Peyer's patch (tissue), 4 donors: ENCODE results near the gene SPART. TPM values are rescaled to one million over a fixed set of nuclear protein-coding genes. Genes with fewer than 3 reads are reported as not detected.

Experiments used
- DNase-seq, 3 donors: peaks; one replicate each; pipeline ENCODE4 v3.0.0-alpha.2; 2017 to 2019
- H3K27ac ChIP-seq, 4 donors: fragments of 200-600 bp; sonication (generic); one replicate each; pipeline ENCODE4 v1.5.1; 2016 to 2019
- H3K27me3 ChIP-seq, 2 donors: fragments of 200-600 bp; sonication (generic); one replicate each; pipeline ENCODE4 v1.5.1; 2019
- H3K36me3 ChIP-seq, 3 donors: fragments of 200-600 bp; sonication (generic); one replicate each; pipeline ENCODE4 v1.5.1; 2016 to 2019
- H3K4me1 ChIP-seq, 4 donors: fragments of 200-600 bp; sonication (generic); one replicate each; pipeline ENCODE4 v1.5.1; 2016 to 2019
- H3K4me3 ChIP-seq, 4 donors: fragments of 200-600 bp; sonication (generic); 1 replicate in 3 of 4; 2 replicates in 1 of 4; pipeline ENCODE4 v1.5.1; 2016 to 2019; ENCODE audit warnings: mild to moderate bottlenecking in 1 of 4
- H3K9me3 ChIP-seq, 4 donors: fragments of 200-600 bp; sonication (generic); one replicate each; pipeline ENCODE4 v1.5.1; 2016 to 2019; ENCODE audit warnings: mild to moderate bottlenecking in 1 of 4
- CTCF ChIP-seq, 6 experiments: fragments of 450-650 bp in 4 of 6; fragments of 200-600 bp in 2 of 6; sonication (generic) in 1 of 6; IDR thresholded peaks; one replicate each; pipeline ENCODE4 v1.5.1; 2017 to 2019; ENCODE audit warnings: antibody characterized with exemption in 6 of 6, mild to moderate bottlenecking in 3 of 6, moderate library complexity in 1 of 6
- POLR2A ChIP-seq, 2 donors: fragments of 450-650 bp; IDR thresholded peaks; one replicate each; pipeline ENCODE4 v1.5.1; 2017; ENCODE audit warnings: antibody characterized with exemption in 2 of 2, mild to moderate bottlenecking in 2 of 2, moderate library complexity in 2 of 2
- total RNA-seq, 4 donors: library from RNA; depleted of rRNA; stranded (reverse); fragments of >200 nt; gene quantifications; one replicate each; pipeline ENCODE4 v1.1.0, GENCODE V29; 2016

SPART gene
- total RNA-seq, 4 donors from 2014 or later = 6.8 to 34.7 (median 14.5) TPM

GRCh38 chr13:36344173-36344572, 2.0 kb downstream of the SPART start:
- Histone ChIP-seq H3K4me3 (no peak overlapping the region), H3K36me3 (no peaks in the 10 kb centered on the region), H3K27me3 (no peaks in the 10 kb centered on the region), H3K27ac (no peak overlapping the region), H3K9me3 (no peaks in the 10 kb centered on the region), H3K4me1 (peaks cover 0 to 5% (median 2%) of the 10 kb centered on the region in 4 donors)
- TF ChIP-seq POLR2A (IDR thresholded peaks at IDR 0.05) = no peak
- no peak for DNase-seq

GRCh38 chr13:36343766-36344165, 2.4 kb downstream of the SPART start:
- DNase-seq = no peak
- Histone ChIP-seq H3K36me3 (no peaks in the 10 kb centered on the region), H3K9me3 (no peaks in the 10 kb centered on the region), H3K4me1 (peaks cover 0 to 5% (median 2%) of the 10 kb centered on the region in 4 donors), H3K4me3 (no peak overlapping the region), H3K27me3 (no peaks in the 10 kb centered on the region), H3K27ac (no peak overlapping the region)
- TF ChIP-seq POLR2A (IDR thresholded peaks at IDR 0.05) (no peak), CTCF (IDR thresholded peaks at IDR 0.05) (no peak)

- H3K9me3 ChIP-seq = no peaks in the 10 kb centered on the region
- TF ChIP-seq POLR2A (IDR thresholded peaks at IDR 0.05) = no peak
- TF ChIP-seq CTCF (IDR thresholded peaks at IDR 0.05) = no peak
- no peak overlapping the region for H3K27ac ChIP-seq
- peaks cover 0 to 5% (median 2%) of the 10 kb centered on the region in 4 donors for H3K4me1 ChIP-seq
- no peaks in the 10 kb centered on the region for H3K27me3 ChIP-seq
- H3K36me3 ChIP-seq = no peaks in the 10 kb centered on the region
- no peak overlapping the region for H3K4me3 ChIP-seq
- no peak for DNase-seq
Measured at GRCh38 chr13:36342715-36343114, 3.5 kb downstream of the SPART start.

- Histone ChIP-seq H3K36me3 (no peaks in the 10 kb centered on the region), H3K9me3 (no peaks in the 10 kb centered on the region), H3K4me1 (peaks cover 0 to 5% (median 2%) of the 10 kb centered on the region in 4 donors), H3K27me3 (no peaks in the 10 kb centered on the region), H3K27ac (no peak overlapping the region), H3K4me3 (no peak overlapping the region)
- DNase-seq = no peak
- TF ChIP-seq POLR2A (IDR thresholded peaks at IDR 0.05) (no peak), CTCF (IDR thresholded peaks at IDR 0.05) (no peak)
Measured at GRCh38 chr13:36341718-36342117, 4.5 kb downstream of the SPART start.

- H3K36me3 ChIP-seq = no peaks in the 10 kb centered on the region
- peaks cover 0 to 5% (median 2%) of the 10 kb centered on the region in 4 donors for H3K4me1 ChIP-seq
- H3K27me3 ChIP-seq = no peaks in the 10 kb centered on the region
- TF ChIP-seq CTCF (IDR thresholded peaks at IDR 0.05) (no peak), POLR2A (IDR thresholded peaks at IDR 0.05) (no peak)
- no peak for DNase-seq
- no peak overlapping the region for H3K27ac ChIP-seq
- no peak overlapping the region for H3K4me3 ChIP-seq
- H3K9me3 ChIP-seq = no peaks in the 10 kb centered on the region
Measured at GRCh38 chr13:36339600-36340155, 6.5 kb downstream of the SPART start.

GRCh38 chr13:36337938-36338641, 8.1 kb downstream of the SPART start:
- no peak for TF ChIP-seq POLR2A (IDR thresholded peaks at IDR 0.05)
- TF ChIP-seq CTCF (IDR thresholded peaks at IDR 0.05) = no peak
- no peaks in the 10 kb centered on the region for H3K9me3 ChIP-seq
- peaks cover 0 to 9% (median 0%) of the 10 kb centered on the region in 4 donors for H3K4me1 ChIP-seq
- H3K27ac ChIP-seq = no peak overlapping the region
- no peak for DNase-seq
- H3K27me3 ChIP-seq = no peaks in the 10 kb centered on the region
- H3K36me3 ChIP-seq = no peaks in the 10 kb centered on the region
- H3K4me3 ChIP-seq = no peak overlapping the region
